HG03108 (cell line): ENCODE results near the gene PCDH9.

ENCODE experiments used
- ATAC-seq: cut with Tn5 transposase; IDR thresholded peaks from one replicate; pipeline ENCODE4 v1.9.1; 2021; ENCODE audit warnings: moderate library complexity; ENCODE audit not compliant: unreplicated experiment

Gene PCDH9

GRCh38 chr13:66503890-66504289 lies 726.2 kb downstream of the PCDH9 start:
- ATAC-seq = no peak

- ATAC-seq = no peak
These were observed 729.0 kb downstream of the PCDH9 start for GRCh38 chr13:66501181-66501580.

- ATAC-seq = peak; percentile 74
These were observed 737.7 kb downstream of the PCDH9 start for GRCh38 chr13:66492479-66492878.

GRCh38 chr13:66491251-66491650 lies 738.9 kb downstream of the PCDH9 start:
- no peak for ATAC-seq

GRCh38 chr13:66489586-66489985 lies 740.5 kb downstream of the PCDH9 start:
- ATAC-seq = no peak

GRCh38 chr13:66489172-66489571 lies 741.0 kb downstream of the PCDH9 start:
- ATAC-seq = no peak

GRCh38 chr13:66483712-66484111 lies 746.4 kb downstream of the PCDH9 start:
- no peak for ATAC-seq

GRCh38 chr13:66482836-66483235 lies 747.3 kb downstream of the PCDH9 start:
- ATAC-seq = no peak

GRCh38 chr13:66477816-66478215 lies 752.3 kb downstream of the PCDH9 start:
- ATAC-seq = no peak

GRCh38 chr13:66475061-66475460 lies 755.1 kb downstream of the PCDH9 start:
- ATAC-seq = no peak

- ATAC-seq = no peak
These were observed 760.4 kb downstream of the PCDH9 start for GRCh38 chr13:66469745-66470144.

GRCh38 chr13:66468656-66469055 lies 761.5 kb downstream of the PCDH9 start:
- no peak for ATAC-seq

GRCh38 chr13:66462187-66462586 lies 767.9 kb downstream of the PCDH9 start:
- ATAC-seq = no peak

- no peak for ATAC-seq
These were observed 769.1 kb downstream of the PCDH9 start for GRCh38 chr13:66461021-66461420.

GRCh38 chr13:66459634-66460033 lies 770.5 kb downstream of the PCDH9 start:
- ATAC-seq = no peak

GRCh38 chr13:66459143-66459542 lies 771.0 kb downstream of the PCDH9 start:
- ATAC-seq = no peak

GRCh38 chr13:66446413-66446812 lies 783.7 kb downstream of the PCDH9 start:
- no peak for ATAC-seq

- ATAC-seq = no peak
These were observed 786.2 kb downstream of the PCDH9 start for GRCh38 chr13:66443926-66444325.

GRCh38 chr13:66440938-66441337 lies 789.2 kb downstream of the PCDH9 start:
- ATAC-seq = no peak

- no peak for ATAC-seq
These were observed 799.4 kb downstream of the PCDH9 start for GRCh38 chr13:66430728-66431127.

- no peak for ATAC-seq
These were observed 799.9 kb downstream of the PCDH9 start for GRCh38 chr13:66430269-66430668.

GRCh38 chr13:66429156-66429555 lies 801.0 kb downstream of the PCDH9 start:
- ATAC-seq = no peak

GRCh38 chr13:66427458-66427861 lies 802.7 kb downstream of the PCDH9 start:
- no peak for ATAC-seq

- ATAC-seq = no peak
These were observed 804.4 kb downstream of the PCDH9 start for GRCh38 chr13:66425741-66426140.
